Keratinocyte (primary cell): Measurements from ENCODE around the gene FBRSL1.

Experiments
- CTCF ChIP-seq, 3 experiments: IDR thresholded peaks in 1 of 3; conservative IDR thresholded peaks in 1 of 3; optimal IDR thresholded peaks in 1 of 3; 2 replicates in 2 of 3; 3 replicates in 1 of 3; pipeline versions ENCODE3 to v1.5.1; 2011; ENCODE audit warnings: low read length in 3 of 3, mild to moderate bottlenecking in 3 of 3, moderate library complexity in 2 of 3, control low read depth in 1 of 3, inconsistent platforms in 1 of 3; ENCODE audit not compliant: insufficient read depth in 2 of 3; ENCODE audit errors: extremely low read depth in 1 of 3
- EZH2 ChIP-seq: IDR thresholded peaks from one replicate; pipeline ENCODE4 v1.6.1; 2012; ENCODE audit warnings: inconsistent platforms, mild to moderate bottlenecking, low read length, moderate library complexity

GRCh38 chr12:132490422-132491137 lies 629 bp downstream of the FBRSL1 start:
- TF ChIP-seq CTCF (optimal IDR thresholded peaks at IDR 0.05 in 1 of 3, IDR thresholded peaks at IDR 0.05 in 1 of 3, conservative IDR thresholded peaks at IDR 0.05 in 1 of 3; ENCODE audit: extremely low read depth in 1 of 3, insufficient read depth in 2 of 3, low read length in 3 of 3) = no peak
- no peak for TF ChIP-seq EZH2
